Stimulated activated CD8-positive, alpha-beta memory T cell treated with anti-CD3 and anti-CD28 coated beads, Interleukin-15, amount 100 ng/mL, for 48 hours (primary cell): Measurements from ENCODE around the gene TOX2.

Experiments used
- DNase-seq, 2 donors: peaks; one replicate each; pipeline ENCODE4 v3.0.0-alpha.2; 2020; ENCODE audit warnings: low read depth in 2 of 2

Gene TOX2

GRCh38 chr20:43940518-43941225 is 26.0 kb downstream of the TOX2 start:
- DNase-seq, result no peak

GRCh38 chr20:43941476-43942200 is 27.0 kb downstream of the TOX2 start:
- no peak for DNase-seq

- no peak for DNase-seq
These were observed 27.5 kb downstream of the TOX2 start for GRCh38 chr20:43942201-43942590.

- DNase-seq, result no peak
These were observed 28.1 kb downstream of the TOX2 start for GRCh38 chr20:43942667-43943285.

GRCh38 chr20:43943725-43944124 is 29.1 kb downstream of the TOX2 start:
- no peak for DNase-seq

GRCh38 chr20:43944653-43945235 is 30.1 kb downstream of the TOX2 start:
- DNase-seq, result no peak

- DNase-seq, result no peak
These were observed 30.9 kb downstream of the TOX2 start for GRCh38 chr20:43945391-43946205.

GRCh38 chr20:43946206-43946491 is 31.5 kb downstream of the TOX2 start:
- DNase-seq, result no peak

GRCh38 chr20:43946659-43947315 is 32.1 kb downstream of the TOX2 start:
- DNase-seq, result no peak

- DNase-seq, result no peak
These were observed 32.7 kb downstream of the TOX2 start for GRCh38 chr20:43947316-43947710.

- no peak for DNase-seq
These were observed 33.8 kb downstream of the TOX2 start for GRCh38 chr20:43948455-43948854.

GRCh38 chr20:43949248-43949647 is 34.6 kb downstream of the TOX2 start:
- DNase-seq, result no peak

GRCh38 chr20:43949741-43950618 is 35.3 kb downstream of the TOX2 start:
- peak; percentile 65 to 68 for DNase-seq

- no peak for DNase-seq
These were observed 39.4 kb downstream of the TOX2 start for GRCh38 chr20:43953919-43954592.

- DNase-seq, result no peak
These were observed 40.0 kb downstream of the TOX2 start for GRCh38 chr20:43954704-43955061.

GRCh38 chr20:43955062-43955749 is 40.6 kb downstream of the TOX2 start:
- peak; percentile 37 to 53 for DNase-seq

- no peak for DNase-seq
These were observed 41.1 kb downstream of the TOX2 start for GRCh38 chr20:43955750-43956191.

GRCh38 chr20:43957392-43957791 is 42.7 kb downstream of the TOX2 start:
- DNase-seq, result no peak

GRCh38 chr20:43958626-43959025 is 44.0 kb downstream of the TOX2 start:
- DNase-seq, result no peak
